ENCODE data around the gene SEMA3B. TPM values are rescaled to one million over a fixed set of nuclear protein-coding genes. Genes with fewer than 3 reads are reported as not detected.

Gene SEMA3B
- total and polyA plus RNA-seq, 8 donors = 27.5 to 223 (median 43.4) TPM

GRCh38 chr3:50314816-50315215 is 45.9 kb downstream of the SEMA3B start:
- FAIRE-seq = no peak
- Histone ChIP-seq H3K4me3 (no peak overlapping the region), H3K4me1 (peaks cover 0 to 8% (median 8%) of the 10 kb centered on the region in 3 donors), H3K9me3 (no peaks in the 10 kb centered on the region), H3K27ac (no peak overlapping the region), H3K36me3 (no peaks in the 10 kb centered on the region), H3K27me3 (no peaks in the 10 kb centered on the region)
- intact Hi-C loops (cut with DNase I) = no loop called here
- ATAC-seq = no peak
- no peak for TF ChIP-seq CTCF (IDR thresholded peaks at IDR 0.05)
- DNase-seq = peak in 1 of 6 donors; percentile 36
- 96 to 98% methylated on average over 4 of the region's 4 CpGs for WGBS, 2 donors

GRCh38 chr3:50316657-50317242 is 47.8 kb downstream of the SEMA3B start:
- Histone ChIP-seq H3K27me3 (no peaks in the 10 kb centered on the region), H3K9me3 (no peaks in the 10 kb centered on the region), H3K27ac (peak overlapping the region in 1 of 4 donors; percentile 21), H3K36me3 (no peaks in the 10 kb centered on the region), H3K4me1 (peaks cover 5 to 11% (median 11%) of the 10 kb centered on the region in 3 donors), H3K4me3 (no peak overlapping the region)
- intact Hi-C loops (cut with DNase I) = no loop called here
- FAIRE-seq = no peak
- ATAC-seq = peak in 1 of 4 donors; percentile 6
- 74 to 78% methylated on average over 9 of the region's 9 CpGs for WGBS, 2 donors
- no peak for TF ChIP-seq CTCF (IDR thresholded peaks at IDR 0.05)
- peak in 2 of 6 donors; percentile 40 to 67 for DNase-seq

GRCh38 chr3:50317300-50317699 is 48.4 kb downstream of the SEMA3B start:
- peaks cover 5 to 17% (median 17%) of the 10 kb centered on the region in 3 donors for H3K4me1 ChIP-seq
- no peak for TF ChIP-seq CTCF (IDR thresholded peaks at IDR 0.05)
- no peaks in the 10 kb centered on the region for H3K9me3 ChIP-seq
- ATAC-seq (no peak), FAIRE-seq (no peak), DNase-seq (peak in 2 of 6 donors; percentile 62 to 80)
- WGBS, 2 donors = 57 to 65% methylated on average over 6 of the region's 6 CpGs
- H3K36me3 ChIP-seq = no peaks in the 10 kb centered on the region
- intact Hi-C loops (cut with DNase I) = no loop called here
- peak overlapping the region in 1 of 4 donors; percentile 21 for H3K27ac ChIP-seq
- no peaks in the 10 kb centered on the region for H3K27me3 ChIP-seq
- H3K4me3 ChIP-seq = no peak overlapping the region

- ATAC-seq (no peak), DNase-seq (peak in 2 of 6 donors; percentile 33 to 58), FAIRE-seq (no peak)
- Histone ChIP-seq H3K4me1 (peaks cover 5 to 22% (median 21%) of the 10 kb centered on the region in 3 donors), H3K27ac (no peak overlapping the region), H3K36me3 (no peaks in the 10 kb centered on the region), H3K27me3 (no peaks in the 10 kb centered on the region), H3K9me3 (no peaks in the 10 kb centered on the region), H3K4me3 (no peak overlapping the region)
- TF ChIP-seq CTCF (IDR thresholded peaks at IDR 0.05) = no peak
- WGBS, 2 donors = 80 to 84% methylated on average over 11 of the region's 11 CpGs
- intact Hi-C loops (cut with DNase I) = no loop called here
These were observed 49.2 kb downstream of the SEMA3B start for GRCh38 chr3:50318163-50318562.

- H3K27ac ChIP-seq = no peak overlapping the region
- TF ChIP-seq CTCF (IDR thresholded peaks at IDR 0.05) = no peak
- no peaks in the 10 kb centered on the region for H3K9me3 ChIP-seq
- no peaks in the 10 kb centered on the region for H3K36me3 ChIP-seq
- H3K4me3 ChIP-seq = no peak overlapping the region
- DNase-seq (peak in 1 of 6 donors; percentile 28), ATAC-seq (no peak), FAIRE-seq (no peak)
- H3K4me1 ChIP-seq = peaks cover 5 to 22% (median 21%) of the 10 kb centered on the region in 3 donors
- intact Hi-C loops (cut with DNase I) = no loop called here
- 69 to 79% methylated on average over 10 of the region's 10 CpGs for WGBS, 2 donors
- no peaks in the 10 kb centered on the region for H3K27me3 ChIP-seq
These were observed 49.7 kb downstream of the SEMA3B start for GRCh38 chr3:50318615-50319014.

Measured in pancreas (tissue), 10 donors.